Stimulated activated CD8-positive, alpha-beta memory T cell treated with anti-CD3 and anti-CD28 coated beads, Interleukin-15, amount 100 ng/mL, for 4 hours (primary cell): ENCODE data around the gene ELL3.
"Not testable (repeated sequence)": the region's sequence is repeated elsewhere in the genome, so short reads cannot be mapped to it uniquely, and the experiment has no call there.

Source experiments
- DNase-seq, 2 donors: peaks; one replicate each; pipeline ENCODE4 v3.0.0-alpha.2; 2020; ENCODE audit warnings: low read depth in 2 of 2

The ELL3 gene

GRCh38 chr15:43791993-43792760 lies 15.4 kb upstream of the ELL3 start, which contains the start of gene SERF2:
Gene SERF2, plus strand, starts transcription at chr15:43792320. Its CDS starts 57 bp downstream, at chr15:43792377.
- DNase-seq, result peak; percentile 99

DNA sequence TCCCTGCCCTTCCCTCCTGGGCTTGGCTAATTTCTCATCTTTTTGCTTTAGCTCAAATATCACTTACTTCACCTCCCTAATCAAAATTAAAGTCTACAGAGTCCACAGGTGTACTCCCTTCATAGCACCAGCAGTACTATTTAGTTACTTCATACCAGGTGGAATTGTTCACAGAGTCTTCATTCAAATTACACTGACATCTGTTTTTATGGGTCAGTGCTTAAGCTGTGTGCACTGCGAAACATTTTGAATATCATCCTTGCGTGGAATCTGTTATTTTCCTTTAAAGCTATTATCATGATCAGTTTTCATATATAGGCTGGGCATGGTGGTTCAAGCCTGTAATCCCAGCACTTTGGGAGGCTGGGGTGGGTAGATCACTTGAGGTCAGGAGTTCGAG lies 12.6 kb upstream of the ELL3 start:
- no peak for DNase-seq

- DNase-seq, result no peak
These were observed 2.2 kb upstream of the ELL3 start for GRCh38 chr15:43779016-43779415.

DNA sequence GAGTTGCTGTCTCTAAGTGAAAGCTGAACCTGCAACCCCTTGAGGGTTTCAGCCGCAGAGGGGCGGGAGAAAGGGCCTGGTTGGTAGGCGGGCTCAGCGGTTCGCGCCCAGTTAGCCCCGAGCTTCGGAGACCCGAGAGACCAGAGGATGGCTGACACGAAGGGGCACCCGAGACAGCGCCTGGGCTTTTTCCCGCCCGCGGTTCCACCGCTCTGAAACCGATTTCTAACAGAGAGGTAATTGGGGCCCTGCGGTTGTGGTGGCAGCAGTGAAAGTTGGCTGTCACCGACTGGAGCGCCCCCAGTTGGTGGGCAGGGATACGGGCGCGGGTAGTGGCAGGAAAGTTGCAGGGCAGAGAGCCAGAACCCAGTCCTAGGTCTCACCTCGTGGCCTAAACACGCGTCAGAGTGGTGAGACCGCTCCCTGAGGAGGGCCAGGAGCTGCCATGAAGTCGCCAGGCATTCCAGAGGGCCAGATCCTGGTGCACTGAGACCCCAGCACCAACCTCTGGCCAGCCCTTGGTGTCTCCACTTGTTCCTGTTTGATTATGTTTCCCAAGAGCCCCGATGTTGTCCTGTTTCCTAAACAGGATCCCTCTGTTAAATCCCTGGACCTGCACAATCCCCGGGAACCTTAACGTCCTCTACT lies 625 bp upstream of the ELL3 start:
- peak; percentile 68 to 70 for DNase-seq

DNA sequence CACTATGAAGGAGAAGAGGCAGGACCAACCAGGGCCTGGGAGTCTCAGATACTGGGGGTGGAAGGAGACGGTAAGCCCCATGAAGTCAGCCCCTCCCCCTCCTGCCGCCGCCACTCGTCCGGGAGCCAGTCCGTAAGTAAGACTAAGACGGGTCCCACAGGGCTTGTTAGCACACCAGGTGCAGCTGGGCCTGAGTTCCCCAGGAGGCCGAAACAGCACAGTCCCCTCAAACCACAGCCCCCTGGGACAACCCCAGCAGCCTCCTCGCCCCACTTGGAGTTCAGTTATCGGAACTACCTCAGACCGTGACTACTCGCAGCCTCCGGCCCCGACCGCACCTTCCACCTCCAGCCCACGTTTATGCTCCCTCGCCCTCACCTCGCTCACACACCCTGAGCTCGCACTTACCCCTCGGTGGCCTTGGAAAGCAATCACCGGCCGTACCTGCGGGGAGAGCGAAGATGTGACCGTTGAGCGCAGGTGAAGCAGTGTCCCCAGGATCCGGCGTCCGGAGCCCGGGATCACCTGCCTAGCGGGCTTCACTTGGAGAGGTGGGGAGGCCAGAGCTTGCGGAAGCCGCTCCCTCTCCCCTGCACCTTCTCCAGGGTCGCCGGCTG lies 557 bp downstream of the ELL3 start:
- no peak for DNase-seq

- DNase-seq, result no peak
These were observed 1.3 kb downstream of the ELL3 start for GRCh38 chr15:43775411-43775965.

- no peak for DNase-seq
These were observed 2.7 kb downstream of the ELL3 start for GRCh38 chr15:43774062-43774461.

- no peak for DNase-seq
These were observed 4.1 kb downstream of the ELL3 start for GRCh38 chr15:43772624-43773023.

GRCh38 chr15:43771816-43772215 lies 5.0 kb downstream of the ELL3 start:
- DNase-seq, result no peak

DNA sequence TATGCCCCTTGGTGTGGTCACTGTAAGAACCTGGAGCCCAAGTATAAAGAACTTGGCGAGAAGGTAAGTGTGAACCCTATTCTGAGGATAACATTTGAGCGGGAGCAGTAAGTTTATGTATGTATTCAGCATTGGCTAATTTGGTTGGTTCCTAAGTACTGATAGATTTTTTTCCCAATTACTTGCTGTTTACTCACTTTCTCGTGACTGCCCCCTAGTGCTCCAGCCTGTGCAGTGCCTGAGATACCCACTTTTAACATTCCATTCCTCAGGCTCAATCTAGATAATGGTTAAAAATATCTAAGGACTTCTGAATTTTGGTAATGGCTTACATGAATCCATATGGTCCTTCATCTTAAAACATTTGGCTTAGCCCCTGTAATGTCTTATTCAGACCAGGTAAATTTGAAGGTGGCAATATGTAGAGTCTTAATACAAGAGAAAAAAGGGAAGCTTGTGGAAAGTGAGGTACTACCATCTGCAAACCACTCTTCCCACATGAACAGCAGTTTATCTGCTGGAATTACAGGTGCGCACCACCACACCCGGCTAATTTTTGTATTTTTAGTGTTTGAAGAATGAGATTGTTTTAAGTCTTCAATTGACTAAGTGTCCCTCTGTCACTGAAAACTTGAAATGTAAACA lies 7.1 kb downstream of the ELL3 start:
- no peak for DNase-seq

DNA sequence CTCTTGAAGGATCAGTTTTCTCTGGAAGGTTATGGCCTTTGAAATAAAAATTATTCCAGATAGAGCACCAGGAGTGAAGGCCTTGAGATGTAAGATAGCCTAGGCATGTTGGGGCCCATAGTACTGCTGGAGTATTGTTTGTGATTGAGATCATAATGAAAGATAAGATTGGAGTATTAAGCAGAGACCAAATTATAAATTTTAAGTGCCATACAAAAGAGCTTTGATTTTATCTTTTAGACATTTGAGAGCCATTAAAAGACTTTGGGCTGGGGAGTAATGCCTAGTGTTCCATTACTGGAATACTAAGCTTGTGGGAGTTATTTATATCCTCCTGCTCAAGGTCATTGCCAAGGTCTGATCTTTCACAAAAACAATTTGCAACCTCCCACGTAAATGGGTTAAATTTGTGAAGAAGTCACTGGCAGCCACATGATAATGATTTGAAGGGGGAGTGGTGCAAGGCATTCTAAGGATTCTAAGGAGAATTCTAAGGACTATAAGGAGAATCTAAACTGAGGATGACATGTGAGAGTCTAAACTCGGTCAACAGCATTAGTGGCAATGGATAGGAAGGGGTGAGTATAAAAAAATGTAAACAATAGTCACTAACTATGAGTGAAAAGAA lies 12.8 kb downstream of the ELL3 start:
- DNase-seq, result no peak

DNA sequence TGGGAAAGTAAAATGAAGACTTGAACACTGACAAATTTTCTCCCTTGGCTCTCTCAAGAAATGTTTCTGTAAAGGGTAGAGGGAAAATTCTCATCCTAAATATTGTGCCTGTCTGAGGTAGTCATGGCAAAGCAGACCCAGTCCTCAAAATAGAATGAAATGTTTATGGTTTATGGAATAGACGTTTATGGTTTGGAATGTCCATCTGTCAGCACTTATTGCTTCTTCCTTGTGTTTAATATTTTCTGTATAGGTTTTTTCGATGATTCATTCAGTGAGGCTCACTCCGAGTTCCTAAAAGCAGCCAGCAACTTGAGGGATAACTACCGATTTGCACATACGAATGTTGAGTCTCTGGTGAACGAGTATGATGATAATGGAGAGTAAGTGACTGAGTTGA lies 13.9 kb downstream of the ELL3 start:
- DNase-seq, result no peak

- no peak for DNase-seq
These were observed 24.9 kb downstream of the ELL3 start for GRCh38 chr15:43751885-43752284.

DNA sequence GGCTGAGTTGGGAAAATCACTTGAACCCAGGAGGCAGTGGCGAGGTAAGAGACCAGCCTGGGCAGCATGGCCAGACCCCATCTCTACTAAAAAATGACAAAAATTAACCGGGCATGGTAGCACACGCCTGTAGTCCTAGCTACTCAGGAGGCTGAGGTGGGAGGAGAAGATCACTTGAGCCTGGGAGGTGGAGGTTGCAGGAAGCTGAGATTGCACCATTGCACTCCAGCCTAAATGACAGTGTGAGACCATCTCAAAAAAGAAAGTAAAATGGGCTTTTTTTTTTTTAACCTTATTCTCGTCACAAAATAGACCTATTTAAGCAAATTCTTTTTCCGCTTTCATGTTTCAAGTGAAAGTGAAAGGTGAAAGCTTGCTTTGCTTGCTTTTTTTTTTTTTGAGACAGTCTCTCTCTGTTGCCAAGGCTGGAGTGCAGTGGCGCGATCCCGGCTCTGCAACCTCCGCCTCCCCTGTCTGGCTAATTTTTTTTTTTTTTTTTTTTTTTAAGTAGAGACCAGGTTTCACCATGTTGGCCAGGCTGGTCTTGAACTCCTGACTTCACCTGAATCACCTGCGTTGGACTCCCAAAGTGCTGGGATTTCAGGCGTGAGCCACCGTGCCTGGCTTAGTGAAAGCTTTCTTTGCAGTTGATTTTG lies 26.9 kb downstream of the ELL3 start:
- DNase-seq, result no peak

- DNase-seq, result no peak
These were observed 28.4 kb downstream of the ELL3 start for GRCh38 chr15:43748376-43748775.

GRCh38 chr15:43746903-43747309 lies 29.9 kb downstream of the ELL3 start:
- not testable (repeated sequence) for DNase-seq

GRCh38 chr15:43746245-43746902 lies 30.4 kb downstream of the ELL3 start, which contains the start of gene PDIA3:
Gene PDIA3, plus strand, starts transcription at chr15:43746438. Its CDS starts 102 bp downstream, at chr15:43746540.
- DNase-seq, result peak; percentile 73 to 84

DNA sequence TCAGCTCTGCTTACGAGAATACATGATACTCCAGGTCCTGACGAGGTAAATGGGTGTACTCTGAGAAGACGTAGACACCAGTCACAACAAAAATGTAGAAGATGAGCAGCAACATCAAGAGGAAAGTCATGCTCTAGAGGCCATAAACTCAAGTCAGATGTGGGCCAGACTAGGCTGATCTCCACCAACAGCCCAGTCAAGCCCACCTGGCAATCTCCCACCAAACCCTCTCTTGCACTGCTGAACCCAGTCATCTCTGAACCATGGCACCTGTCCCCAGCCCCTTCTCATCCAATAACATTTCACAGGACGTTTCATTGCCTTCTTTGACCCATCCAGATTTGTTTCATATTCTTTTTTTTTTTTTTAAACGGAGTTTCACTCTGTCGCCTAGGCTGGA lies 41.4 kb downstream of the ELL3 start:
- no peak for DNase-seq

DNA sequence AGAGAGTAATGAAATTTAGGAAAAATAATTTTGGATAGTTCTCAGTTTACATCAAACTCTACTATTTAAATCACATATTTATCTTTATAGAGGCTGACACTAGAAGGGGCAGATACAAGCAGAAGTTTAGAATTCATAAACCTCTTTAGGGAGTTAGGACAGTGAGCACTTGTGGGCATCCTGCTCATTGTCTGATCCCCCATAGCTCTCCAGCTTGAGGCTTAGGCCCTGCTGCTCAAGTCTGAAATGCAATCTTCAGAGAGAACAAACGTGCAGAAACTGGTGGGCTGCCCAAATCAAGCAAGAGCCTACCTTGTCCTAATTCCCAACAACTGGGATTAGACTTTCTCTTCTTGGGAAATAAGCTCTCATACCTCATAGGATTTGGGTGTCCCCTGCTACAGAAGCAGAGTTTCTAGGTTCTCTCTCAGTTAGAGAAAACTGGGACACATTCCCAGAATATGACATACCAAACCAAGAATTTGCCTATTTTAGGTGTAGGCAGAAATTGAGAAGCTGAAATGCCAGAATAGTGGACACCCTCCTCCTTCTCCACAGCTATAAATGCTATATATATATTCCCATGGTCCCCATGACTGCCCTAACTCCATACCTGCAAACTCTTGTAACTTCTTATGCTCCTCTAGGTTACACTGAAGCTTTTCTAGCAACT lies 48.6 kb downstream of the ELL3 start:
- not testable (repeated sequence) for DNase-seq

GRCh38 chr15:43726306-43726705 lies 50.5 kb downstream of the ELL3 start:
- DNase-seq, result not testable (repeated sequence)
